Loucy (cell line): Measurements from ENCODE around the gene TBX5.

ENCODE experiments used
- EZH2phosphoT487 ChIP-seq: fragments of 200-600 bp; IDR thresholded peaks from 2 replicates; pipeline ENCODE4 v1.6.1; 2018; ENCODE audit warnings: antibody characterized with exemption, mild to moderate bottlenecking, moderate library complexity, borderline replicate concordance
- TF ChIP-seq, protein P1 (sequence below): fragments of 200-600 bp; sonication (generic); conservative IDR thresholded peaks from 2 replicates; pipeline ENCODE4 v1.5.1; 2014; ENCODE audit warnings: mild to moderate bottlenecking, antibody characterized with exemption, low read length

DNA sequence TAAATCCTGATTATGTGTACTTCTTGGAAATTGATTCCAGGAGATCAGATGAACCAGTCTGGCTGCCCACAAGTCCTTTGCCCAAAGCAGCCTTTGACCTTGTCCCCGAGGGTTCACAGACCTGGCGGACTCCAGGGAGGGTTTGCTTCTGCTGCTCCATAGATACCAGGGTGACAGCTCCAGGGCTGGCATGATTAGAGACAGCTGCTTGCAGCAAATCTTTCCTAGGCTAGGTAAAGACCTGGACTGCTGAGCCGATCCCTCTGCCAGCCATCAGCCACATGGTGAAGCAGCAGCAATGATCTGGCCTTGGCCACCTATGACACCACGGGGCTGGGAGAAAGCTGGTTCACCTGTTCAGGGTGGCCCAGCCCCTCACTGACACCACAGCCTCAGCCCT lies 10.1 kb upstream of the TBX5 start:
- TF ChIP-seq, protein P1, sequence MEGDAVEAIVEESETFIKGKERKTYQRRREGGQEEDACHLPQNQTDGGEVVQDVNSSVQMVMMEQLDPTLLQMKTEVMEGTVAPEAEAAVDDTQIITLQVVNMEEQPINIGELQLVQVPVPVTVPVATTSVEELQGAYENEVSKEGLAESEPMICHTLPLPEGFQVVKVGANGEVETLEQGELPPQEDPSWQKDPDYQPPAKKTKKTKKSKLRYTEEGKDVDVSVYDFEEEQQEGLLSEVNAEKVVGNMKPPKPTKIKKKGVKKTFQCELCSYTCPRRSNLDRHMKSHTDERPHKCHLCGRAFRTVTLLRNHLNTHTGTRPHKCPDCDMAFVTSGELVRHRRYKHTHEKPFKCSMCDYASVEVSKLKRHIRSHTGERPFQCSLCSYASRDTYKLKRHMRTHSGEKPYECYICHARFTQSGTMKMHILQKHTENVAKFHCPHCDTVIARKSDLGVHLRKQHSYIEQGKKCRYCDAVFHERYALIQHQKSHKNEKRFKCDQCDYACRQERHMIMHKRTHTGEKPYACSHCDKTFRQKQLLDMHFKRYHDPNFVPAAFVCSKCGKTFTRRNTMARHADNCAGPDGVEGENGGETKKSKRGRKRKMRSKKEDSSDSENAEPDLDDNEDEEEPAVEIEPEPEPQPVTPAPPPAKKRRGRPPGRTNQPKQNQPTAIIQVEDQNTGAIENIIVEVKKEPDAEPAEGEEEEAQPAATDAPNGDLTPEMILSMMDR: no peak
- TF ChIP-seq EZH2phosphoT487: no peak
